GM21447 (cell line): ENCODE results near the gene MAMDC2.
A peak's percentile ranks its signal among the peaks of the same experiment; 100 is the strongest.

Experiments used
- ATAC-seq: cut with Tn5 transposase; IDR thresholded peaks from one replicate; pipeline ENCODE4 v1.9.1; 2021; ENCODE audit not compliant: unreplicated experiment

Gene MAMDC2

DNA sequence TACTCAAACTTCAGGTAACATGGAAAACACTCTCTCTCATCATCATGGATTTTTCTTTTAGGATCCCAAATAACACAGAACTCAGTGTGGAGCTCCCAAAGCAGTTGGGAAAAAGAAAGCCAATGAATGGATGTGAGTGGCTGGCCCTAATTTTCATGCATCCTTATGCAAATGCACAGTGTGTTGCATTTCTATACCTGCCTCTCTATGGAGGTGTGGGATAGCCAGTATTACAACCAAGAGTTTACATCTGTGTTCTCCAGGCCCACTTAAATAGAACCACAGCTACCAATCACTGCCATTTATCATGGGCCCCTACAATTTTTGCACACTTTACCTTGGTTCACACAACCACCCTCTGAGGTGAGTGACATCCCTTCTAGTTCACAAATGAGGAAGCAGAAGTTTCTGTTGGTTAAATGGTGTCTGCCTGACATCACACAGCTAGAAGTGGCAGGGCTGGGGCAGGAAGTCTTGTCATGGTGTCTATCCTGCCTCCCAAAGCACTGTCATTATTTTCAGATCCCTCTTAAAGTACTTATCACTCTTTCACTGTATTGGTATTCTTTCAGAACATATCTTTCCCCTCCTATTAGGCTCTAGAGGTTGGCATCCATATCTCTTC is 17.3 kb downstream of the MAMDC2 start:
- peak; percentile 99 for ATAC-seq

DNA sequence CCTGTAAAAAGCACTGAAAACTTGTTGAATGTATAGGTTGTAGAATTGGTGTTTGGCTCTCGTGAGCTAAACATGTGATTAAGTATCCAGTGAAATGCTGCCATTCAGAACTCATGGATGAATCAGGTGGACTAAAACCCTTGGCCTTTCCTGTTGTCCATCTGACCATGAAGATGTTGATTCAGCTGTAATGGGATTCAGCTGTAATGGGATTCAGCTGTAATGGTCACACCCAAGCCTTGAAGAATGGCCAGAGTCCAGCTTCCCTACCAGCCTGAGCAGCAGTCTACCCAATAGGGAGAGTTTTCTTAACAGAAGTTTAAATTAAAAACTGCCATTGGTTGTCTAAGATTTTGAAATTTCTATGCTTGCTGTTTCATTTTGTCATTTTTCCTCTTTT is 18.1 kb downstream of the MAMDC2 start:
- ATAC-seq: no peak

DNA sequence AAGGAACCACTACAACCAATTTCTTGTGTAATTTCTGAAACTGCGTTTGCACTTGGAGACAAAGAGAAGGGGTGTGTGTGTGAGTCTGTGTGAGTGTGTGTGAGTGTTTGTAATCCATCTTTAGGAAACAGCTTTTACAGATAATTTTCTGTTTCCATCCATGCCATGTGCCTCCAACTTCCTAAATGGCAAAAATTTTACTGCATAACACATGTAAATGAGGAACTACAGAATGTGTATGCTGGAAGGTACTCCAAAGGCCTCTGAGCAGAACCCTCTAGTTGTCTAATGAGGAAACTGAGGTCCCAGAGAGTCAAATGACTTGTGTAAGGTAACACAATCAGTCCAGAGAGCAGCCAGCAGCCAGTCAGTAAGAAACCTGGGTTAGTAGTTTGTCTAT is 20.8 kb downstream of the MAMDC2 start:
- ATAC-seq: no peak

DNA sequence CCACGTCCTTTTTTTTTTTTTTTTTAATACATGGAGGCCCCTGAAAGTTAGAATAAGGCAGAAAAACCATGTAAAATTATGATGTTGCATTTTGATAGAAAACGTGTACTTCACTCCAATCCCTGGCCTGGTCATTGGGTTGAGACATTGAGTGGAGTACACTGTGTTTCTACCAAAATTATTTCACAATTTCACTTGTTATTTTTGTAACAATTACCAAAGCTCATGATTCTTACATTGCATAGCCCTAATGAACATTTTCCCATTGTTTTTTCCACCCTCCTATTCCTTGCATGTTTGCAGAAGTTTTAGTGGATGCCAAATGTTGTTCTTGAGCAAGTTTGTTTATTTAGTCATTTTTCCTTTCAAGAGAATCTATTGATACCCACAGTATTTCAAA is 21.9 kb downstream of the MAMDC2 start:
- no peak for ATAC-seq

DNA sequence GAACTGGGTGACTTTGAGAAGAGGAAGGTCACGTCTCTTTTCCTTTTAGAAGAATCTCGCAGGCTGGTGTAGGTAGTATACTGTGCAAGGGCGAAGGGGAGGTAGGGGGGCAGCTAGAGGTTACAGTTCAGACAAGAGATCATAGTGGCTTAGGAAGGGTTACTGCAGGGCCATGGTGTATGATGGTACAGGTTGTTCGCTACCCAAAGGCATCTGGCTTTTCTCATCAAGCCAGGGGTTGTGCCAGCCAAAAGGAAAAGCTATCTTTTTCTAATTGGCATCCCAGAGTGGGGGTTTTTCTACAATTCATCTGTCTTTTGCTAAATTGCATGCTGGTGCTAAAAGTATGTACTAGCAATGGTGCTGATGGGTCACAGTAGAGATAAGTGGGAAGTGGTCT is 22.8 kb downstream of the MAMDC2 start:
- no peak for ATAC-seq

DNA sequence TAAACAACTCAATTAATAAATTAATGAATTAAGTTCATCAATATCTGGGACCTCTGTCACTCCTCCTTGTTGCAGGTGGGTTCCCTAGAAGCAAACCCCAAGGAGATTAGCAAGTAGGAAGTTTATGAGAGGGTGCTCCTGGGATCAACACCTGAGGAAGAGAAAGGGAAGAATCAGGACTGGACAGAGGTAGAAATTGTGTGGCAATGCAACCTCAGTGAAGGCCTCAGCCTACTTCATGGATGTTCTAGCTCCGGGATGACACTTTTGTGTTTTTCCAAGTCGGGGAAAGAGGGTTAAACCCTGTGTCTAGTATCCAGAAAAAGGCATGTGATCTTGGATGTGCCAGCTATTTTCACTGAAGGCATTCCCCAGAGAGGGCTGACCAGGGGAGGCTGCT is 23.2 kb downstream of the MAMDC2 start:
- no peak for ATAC-seq

DNA sequence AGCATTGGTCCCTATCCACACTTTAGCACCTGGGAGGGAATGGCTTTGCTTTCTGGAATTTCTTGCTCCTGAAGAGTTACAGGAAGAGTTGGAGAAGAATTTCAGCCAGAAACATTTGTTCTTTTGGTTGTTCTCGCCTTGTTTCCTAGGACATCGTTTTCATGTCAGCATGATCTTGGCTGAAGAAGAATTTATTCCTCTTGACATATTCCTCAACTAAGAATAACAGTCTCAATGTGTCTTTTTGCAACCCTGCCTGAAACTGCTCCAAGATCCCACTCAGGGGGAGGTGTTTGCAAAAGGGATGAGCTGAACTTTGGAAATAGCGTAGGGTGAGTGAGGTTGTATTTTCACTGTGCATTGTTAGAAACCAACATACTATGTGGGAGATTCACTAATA is 26.1 kb downstream of the MAMDC2 start:
- no peak for ATAC-seq

DNA sequence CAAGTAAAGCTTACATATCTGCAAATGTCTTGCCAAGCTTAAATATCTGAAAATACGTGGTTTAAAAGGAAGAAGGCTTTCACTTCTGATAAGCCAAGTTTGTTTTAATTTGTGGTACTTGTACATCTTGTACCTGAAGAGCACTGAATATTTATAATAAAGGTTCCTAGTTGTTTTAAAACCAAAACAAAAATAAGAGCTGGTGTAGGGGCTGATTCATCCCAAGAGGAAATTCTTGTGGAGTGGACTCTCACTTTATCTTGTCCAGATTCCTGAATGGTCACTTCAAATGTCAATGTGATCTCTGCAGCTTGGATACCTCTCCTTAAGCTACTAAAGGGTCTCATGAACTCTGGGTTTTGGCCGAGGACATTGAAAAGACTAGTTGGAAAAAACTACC is 29.5 kb downstream of the MAMDC2 start:
- no peak for ATAC-seq

DNA sequence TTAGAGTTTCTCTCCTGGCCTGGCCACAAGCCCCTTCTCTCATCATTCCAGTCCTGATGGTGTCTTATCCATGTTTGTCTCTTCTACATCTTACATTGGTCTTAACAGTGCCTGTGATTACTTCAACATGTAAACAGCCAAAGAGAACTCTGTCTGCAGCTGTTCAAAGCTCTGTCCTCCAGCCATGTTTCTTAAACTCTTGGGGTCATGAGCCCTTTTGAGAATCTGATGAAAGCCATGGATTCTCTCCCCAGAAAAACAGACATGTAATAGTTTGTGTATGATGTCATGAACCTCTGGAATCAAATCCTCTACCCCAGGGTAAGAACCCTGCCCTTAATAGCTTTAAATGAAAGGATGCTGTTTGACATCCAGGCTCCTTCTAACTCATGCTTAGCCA is 30.1 kb downstream of the MAMDC2 start:
- ATAC-seq: no peak

DNA sequence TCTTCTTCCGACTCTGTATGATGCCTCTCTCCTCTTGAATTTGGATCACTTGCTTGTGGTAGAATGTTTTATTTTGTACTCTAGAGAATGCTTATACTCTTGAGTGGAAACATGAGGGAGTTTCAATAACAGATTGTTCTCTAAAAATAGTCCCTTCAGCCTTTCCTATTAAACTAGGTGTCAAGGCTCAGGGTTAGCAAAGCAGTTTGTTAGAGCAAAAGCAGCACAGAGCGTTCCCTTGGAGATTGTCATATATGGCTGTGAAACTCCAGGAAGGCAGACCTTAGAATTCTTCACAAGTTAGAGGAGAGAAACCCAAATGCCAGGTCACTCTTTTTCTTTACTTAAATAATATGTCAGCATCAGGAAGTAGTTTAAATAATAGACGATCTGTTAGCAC is 33.0 kb downstream of the MAMDC2 start:
- no peak for ATAC-seq

DNA sequence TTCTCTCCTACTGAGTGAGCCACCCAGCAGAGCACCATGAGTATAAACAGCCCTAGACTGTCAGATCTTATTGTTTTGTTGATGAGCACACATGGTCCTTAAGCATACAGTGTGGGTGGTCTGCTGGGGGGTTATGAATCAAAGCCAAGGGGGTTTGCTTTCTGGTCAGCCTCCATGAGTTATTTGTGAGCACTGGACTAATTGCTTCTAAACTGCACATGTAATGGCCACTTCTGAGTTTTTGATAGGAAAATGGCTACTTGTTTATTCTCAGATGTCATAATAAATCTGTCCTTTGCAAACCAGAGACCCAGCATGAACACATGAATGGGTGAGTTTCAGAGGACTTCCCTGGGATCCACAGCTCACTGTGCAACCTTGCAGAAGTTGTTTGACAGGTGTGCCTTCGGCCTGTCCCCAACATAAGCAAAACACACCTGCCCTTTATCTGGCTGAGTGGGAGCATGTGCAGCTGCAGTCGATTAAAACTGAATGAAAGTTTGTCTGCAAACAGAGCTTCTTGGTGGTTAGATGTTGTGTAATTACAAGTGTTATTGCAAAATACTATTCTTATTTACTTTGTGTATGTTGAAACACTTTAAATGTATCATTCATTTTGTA is 35.9 kb downstream of the MAMDC2 start:
- ATAC-seq: no peak

DNA sequence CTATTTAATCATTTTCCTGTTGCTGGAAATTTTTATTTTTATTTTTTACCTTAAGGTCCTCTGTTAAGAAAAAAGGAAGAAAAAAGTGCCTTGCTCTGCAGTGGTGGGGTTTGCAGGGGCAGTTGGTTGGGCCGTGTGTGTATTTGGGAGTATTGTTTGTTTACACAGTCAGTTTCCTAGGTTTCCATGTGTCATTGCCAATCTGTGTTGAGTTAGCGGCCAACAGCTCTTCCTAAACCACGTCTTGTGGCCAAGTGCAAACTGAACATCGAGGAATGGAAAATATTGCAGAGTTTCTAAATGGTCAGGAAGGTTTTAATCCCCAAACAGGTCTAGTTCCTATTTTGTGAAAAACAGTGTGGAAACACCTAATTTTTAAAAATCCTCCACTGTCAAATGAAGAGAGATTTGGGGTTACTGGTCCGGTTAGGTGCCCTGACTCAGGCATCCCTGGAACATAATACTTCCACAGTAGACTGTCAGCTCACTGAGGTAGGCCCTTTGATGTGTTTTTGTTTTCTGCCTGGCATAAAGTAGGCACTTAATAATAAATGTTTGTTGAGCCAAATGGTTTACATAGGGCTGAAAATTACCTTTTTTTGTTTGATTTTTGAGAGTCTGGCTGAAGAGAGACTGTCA is 37.0 kb downstream of the MAMDC2 start:
- no peak for ATAC-seq

DNA sequence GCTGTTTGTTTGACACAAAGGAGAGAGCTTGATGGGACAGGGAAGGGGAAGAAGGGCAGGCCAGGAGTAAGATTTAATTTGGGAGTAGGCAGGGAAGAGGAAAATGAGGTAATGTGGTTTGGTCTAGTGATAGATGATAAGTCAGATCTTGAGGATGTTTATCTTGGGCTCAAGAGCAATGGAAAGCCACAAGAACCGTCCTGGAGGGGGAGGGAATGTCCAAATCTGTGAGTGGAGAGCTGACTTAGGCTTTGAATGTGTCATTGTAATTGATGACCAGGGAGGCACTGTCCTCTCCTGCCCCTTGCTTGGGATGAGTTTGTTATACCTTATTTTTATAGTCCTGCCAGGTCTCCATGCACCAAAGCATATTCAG is 37.5 kb downstream of the MAMDC2 start:
- no peak for ATAC-seq

DNA sequence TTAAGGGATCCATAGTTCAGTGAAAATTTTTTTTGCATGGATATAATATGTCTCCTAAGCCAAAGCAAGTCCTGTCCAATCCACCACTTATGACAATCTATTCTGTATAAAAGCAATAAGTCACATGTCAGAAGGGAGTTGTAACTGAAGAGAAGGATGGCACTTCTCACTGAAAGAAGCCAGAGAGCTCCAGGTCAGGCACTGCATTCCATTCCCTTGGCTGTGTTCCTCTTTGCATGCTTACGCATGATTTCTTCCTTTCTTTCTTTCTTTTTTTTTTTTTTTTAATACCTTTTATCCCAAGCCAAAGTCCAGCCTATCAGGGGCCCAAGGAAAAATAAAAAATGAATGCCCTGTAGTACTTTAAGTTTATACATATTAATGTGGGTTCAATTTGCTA is 39.8 kb downstream of the MAMDC2 start:
- no peak for ATAC-seq

DNA sequence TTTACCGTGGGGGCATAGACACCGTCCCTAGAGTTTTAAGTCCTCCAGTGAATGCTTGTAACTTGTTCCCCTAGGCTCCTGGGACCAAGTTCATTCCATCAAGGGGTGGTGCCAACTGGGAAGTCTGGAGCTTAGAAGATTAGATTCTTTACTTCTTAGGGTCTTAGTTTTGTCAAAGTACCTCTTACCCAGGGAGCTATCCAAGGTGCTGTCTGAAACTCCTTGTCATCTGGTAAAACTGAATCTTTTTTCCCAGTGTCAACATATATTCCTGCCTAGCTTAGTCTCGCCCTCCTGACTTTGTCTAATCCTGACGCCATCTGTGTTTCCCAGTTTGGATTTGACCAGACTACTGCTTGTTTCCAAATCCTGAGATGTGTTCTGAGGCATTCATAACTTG is 41.6 kb downstream of the MAMDC2 start:
- no peak for ATAC-seq

DNA sequence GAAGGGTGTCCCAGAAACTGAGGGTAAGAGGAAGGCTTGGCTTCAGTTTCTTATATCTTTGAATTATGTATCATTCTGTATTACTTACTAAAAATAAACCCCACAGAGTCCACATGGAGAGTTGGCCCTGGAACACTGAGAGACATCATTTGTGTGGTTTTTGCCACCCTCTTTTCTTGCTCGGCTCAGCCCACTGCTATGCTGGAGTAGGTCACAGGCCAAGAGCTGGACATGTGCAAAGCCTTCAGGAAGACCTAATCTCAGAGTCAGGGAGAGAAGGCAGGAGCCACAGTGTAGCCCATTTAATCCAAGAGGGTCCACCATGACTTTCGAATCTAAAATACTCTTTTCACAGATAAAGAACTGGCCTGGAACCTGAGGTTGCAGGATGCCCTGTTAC is 47.5 kb downstream of the MAMDC2 start:
- ATAC-seq: no peak

DNA sequence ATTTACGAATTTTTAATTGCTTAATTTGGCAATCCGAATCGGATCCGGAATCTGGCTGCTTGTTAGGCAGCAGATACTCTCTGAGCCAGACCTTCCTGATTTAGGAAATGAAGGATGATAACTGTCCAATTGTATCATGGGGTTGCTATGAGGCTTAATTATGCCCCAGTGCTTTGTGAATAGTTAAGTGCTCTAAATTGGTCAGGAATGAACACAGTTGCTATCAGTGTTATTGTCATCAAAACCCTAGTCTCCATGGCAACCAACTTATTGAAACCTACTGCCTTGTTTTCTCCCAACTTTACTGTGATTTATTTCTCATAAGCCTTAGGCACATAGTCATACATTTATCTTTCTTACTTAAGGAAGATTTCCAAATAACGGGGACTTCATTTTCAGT is 47.9 kb downstream of the MAMDC2 start:
- ATAC-seq: no peak

DNA sequence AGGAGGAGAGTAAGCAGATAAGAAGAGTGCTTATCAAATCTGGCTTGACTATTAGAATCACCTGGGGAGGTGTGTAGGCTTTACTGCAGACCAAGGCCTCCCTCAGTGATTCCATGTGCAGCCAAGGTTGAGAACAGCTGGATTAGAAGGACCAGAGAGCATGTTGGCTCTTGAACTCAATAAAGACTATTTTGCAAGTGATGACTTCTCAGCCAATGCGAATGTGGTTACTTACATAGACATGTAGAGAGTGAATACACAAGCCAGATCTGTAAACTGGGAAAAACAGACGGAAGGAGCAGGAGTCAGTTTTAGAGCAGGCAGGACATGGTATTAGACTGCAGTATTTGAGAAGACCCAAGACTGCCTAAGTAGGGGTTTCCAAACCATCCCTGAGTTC is 48.5 kb downstream of the MAMDC2 start:
- no peak for ATAC-seq

DNA sequence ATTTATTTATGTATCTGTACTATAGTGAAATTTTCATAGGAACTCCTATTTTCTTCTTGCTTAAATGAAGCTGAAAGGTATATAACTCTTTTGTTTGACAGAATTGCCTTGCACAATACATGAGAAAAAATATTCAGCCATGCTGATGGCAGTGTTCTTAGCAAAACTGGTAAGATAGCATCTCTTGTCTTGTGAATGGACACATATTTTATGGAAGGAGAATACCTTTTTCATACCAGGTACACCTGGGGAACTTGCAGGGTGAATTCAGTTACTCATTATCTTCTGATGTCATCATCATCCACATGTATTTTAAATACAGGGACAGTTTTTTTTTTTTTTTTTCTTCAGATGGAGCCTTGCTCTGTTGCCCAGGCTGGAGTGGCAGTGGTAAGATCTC is 49.4 kb downstream of the MAMDC2 start:
- ATAC-seq: no peak

DNA sequence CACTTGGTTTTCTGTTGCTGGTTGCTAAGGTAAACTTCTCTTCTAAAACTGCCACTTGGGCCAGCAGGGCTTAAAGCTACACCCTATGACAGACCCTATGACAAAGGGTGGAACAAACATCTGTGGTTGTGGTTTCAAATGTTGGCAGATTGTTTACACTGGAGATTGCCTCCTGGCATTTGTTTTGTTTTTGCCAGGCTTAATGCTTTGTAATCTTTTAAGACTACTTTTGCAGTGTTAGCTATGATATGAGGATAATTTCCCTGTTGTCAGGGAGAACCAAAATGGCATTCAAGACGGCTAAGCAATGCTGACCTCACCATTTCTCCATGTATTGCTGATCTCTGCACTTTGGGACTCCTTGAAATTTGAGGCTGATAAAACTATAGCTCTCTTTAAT is 50.3 kb downstream of the MAMDC2 start:
- ATAC-seq: no peak

DNA sequence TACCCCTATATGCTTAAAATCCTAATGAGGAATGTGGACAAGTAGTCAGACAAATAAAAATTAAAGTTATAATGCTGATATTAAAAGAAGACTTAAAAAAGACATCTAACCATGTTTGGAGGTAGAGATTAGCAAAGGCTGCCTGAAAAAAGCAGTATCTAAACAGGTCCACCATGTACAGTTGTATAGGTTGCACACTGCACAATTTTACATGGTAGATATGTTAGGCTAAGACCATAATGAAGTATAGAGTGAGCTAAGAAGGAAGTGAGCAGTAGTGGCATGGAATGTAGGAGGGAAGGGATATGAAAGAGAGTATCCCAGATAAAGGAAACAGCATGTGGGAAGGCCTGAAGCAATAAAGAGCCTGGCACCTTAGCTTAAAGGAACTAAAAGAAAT is 51.1 kb downstream of the MAMDC2 start:
- no peak for ATAC-seq

DNA sequence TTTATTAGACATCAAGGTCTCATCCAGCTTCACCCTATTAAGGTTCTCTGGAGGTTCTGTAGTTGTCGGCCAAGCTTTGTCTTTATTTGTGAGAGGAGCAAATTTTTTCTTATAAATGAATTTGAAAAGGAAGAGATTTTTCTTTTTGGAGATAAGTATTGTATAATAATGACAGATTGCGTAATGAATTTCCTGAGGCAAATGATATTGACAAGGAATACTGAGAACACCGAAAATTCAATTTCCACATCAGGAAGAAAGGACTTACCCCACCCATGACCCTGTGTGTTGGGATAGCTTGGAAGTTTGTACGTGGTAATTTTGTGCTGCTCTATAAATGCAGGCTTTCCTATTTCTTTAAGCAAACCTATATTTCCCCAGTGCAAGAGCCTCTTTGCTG is 53.5 kb downstream of the MAMDC2 start:
- ATAC-seq: no peak

DNA sequence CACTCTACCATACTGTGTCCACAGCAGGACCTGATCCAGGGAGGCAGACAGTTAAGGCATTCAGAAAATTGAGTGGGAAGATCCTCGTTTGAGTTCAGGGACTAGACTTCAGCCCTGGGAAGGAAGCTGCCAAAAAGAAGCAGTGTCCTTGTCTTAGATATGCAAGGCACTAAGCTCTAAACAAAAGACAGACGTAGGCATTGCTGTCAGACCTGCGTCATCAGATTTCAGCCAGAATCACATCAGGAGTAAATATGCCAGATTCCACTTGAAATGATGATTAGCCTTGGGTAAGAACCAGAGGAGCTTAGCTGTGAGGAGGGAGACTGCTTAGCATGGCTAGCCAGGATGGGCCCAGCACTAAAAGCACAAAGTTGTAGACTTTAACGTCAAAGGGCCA is 56.7 kb downstream of the MAMDC2 start:
- no peak for ATAC-seq
